GM23248 (cell line): ENCODE measurements around the gene OR10AG1.

Source experiments
- EZH2 ChIP-seq: fragments of 200-600 bp; sonication (generic); IDR thresholded peaks from 2 replicates; pipeline ENCODE4 v1.6.1; 2018; ENCODE audit warnings: antibody characterized with exemption, mild to moderate bottlenecking; ENCODE audit not compliant: insufficient read depth, poor library complexity, severe bottlenecking
- EZH2phosphoT487 ChIP-seq: fragments of 200-600 bp; sonication (generic); IDR thresholded peaks from 2 replicates; pipeline ENCODE4 v1.6.1; 2018; ENCODE audit warnings: antibody characterized with exemption, moderate library complexity, mild to moderate bottlenecking, low read depth; ENCODE audit not compliant: insufficient read depth

GRCh38 chr11:55936300-55936699 is 33.4 kb downstream of the OR10AG1 start, which contains the start of gene OR5I1:
- no peak for TF ChIP-seq EZH2
- no peak for TF ChIP-seq EZH2phosphoT487
